ENCODE data around the gene TAS2R1.

DNA sequence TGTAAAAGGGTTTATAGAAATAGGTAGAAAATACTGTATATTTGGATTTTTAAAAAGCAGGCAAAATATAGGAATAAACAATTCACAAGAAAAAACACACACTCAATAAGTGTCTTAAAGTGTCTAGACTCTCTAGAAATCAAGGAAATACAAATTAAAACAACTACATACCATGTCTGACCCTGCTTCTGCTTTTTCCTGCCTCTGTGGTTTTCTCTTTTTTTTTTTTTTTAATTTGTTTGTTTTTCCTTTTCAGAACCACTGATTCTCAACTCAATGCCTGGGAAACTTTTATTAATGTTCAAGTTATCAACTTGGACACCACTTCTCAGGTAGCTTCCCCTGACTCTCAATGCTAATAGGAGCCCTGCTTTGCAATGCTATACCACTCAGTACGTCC is 25.5 kb upstream of the TAS2R1 start:
- TF ChIP-seq ELF4 (IDR thresholded peaks at IDR 0.05) (no peak), NFRKB (IDR thresholded peaks at IDR 0.05) (no peak), SUZ12 (IDR thresholded peaks at IDR 0.05) (no peak), FOXM1 (IDR thresholded peaks at IDR 0.05; ENCODE audit: borderline replicate concordance) (no peak), PKNOX1 (IDR thresholded peaks at IDR 0.05) (no peak), FOXA1 (IDR thresholded peaks at IDR 0.05) (no peak), ARNT (IDR thresholded peaks at IDR 0.05) (no peak), SP1 (IDR thresholded peaks at IDR 0.05) (no peak), BHLHE40 (IDR thresholded peaks at IDR 0.05; ENCODE audit: borderline replicate concordance) (no peak)

Measured in HEK293T (cell line).